ENCODE data around the gene INTS3. TPM values are rescaled to one million over a fixed set of nuclear protein-coding genes. Genes with fewer than 3 reads are reported as not detected.

Gene INTS3
- total RNA-seq, 6 experiments from 2014 or later, result 33.6 to 43.8 (median 36.4) TPM

GRCh38 chr1:153805886-153806719 lies 78.3 kb downstream of the INTS3 start:
- no peak for DNase-seq
- TF ChIP-seq, protein P1, sequence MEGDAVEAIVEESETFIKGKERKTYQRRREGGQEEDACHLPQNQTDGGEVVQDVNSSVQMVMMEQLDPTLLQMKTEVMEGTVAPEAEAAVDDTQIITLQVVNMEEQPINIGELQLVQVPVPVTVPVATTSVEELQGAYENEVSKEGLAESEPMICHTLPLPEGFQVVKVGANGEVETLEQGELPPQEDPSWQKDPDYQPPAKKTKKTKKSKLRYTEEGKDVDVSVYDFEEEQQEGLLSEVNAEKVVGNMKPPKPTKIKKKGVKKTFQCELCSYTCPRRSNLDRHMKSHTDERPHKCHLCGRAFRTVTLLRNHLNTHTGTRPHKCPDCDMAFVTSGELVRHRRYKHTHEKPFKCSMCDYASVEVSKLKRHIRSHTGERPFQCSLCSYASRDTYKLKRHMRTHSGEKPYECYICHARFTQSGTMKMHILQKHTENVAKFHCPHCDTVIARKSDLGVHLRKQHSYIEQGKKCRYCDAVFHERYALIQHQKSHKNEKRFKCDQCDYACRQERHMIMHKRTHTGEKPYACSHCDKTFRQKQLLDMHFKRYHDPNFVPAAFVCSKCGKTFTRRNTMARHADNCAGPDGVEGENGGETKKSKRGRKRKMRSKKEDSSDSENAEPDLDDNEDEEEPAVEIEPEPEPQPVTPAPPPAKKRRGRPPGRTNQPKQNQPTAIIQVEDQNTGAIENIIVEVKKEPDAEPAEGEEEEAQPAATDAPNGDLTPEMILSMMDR (IDR thresholded peaks at IDR 0.05), result no peak
- Mint-ChIP-seq H3K9me3 (no peaks in the 10 kb centered on the region), H3K4me1 (ENCODE audit: low read depth) (peaks cover 10% of the 10 kb centered on the region), H3K36me3 (ENCODE audit: low read depth) (peaks cover 14% of the 10 kb centered on the region), H3K27ac (peak overlapping the region; percentile 82), H3K27me3 (ENCODE audit: insufficient read depth) (peaks cover 3% of the 10 kb centered on the region), H3K4me3 (0 out of 2 replicates have a peak overlapping the region, but pooled peaks have one; percentile 32)

- Mint-ChIP-seq H3K4me1 (ENCODE audit: low read depth) (no peaks in the 10 kb centered on the region), H3K9me3 (no peaks in the 10 kb centered on the region), H3K36me3 (ENCODE audit: low read depth) (peaks cover 21% of the 10 kb centered on the region), H3K27me3 (ENCODE audit: insufficient read depth) (no peaks in the 10 kb centered on the region; the same call in 1 of the 2 replicates), H3K27ac (no peak overlapping the region), H3K4me3 (no peak overlapping the region)
- TF ChIP-seq, protein P1 (IDR thresholded peaks at IDR 0.05), result no peak
- DNase-seq, result no peak
Measured at GRCh38 chr1:153816283-153816889, 88.5 kb downstream of the INTS3 start.

DNA sequence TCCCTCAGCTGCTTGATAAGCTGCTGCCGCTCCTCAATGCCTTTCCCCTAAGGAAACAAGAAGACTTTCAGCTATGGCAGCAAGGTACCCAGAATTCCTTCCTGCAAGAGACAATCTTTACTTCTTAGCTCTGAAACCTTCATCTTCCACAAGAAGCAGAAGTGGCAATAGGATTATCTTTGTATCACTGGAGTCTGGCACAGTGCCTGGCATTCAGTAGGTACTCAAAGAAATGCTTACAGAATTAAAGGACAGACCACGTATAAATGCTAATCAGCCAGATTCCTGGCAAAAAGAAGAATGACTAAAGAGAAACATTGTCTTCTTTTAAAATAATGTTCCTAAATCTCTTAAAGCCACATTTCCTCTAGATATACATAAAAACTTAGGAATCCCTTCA lies 91.0 kb downstream of the INTS3 start:
- peaks cover 10% of the 10 kb centered on the region for H3K36me3 Mint-ChIP-seq (ENCODE audit: low read depth)
- no peak for DNase-seq
- TF ChIP-seq, protein P1 (IDR thresholded peaks at IDR 0.05), result no peak

More for the DNA sequence above, 91.0 kb downstream of the INTS3 start:
- no peaks in the 10 kb centered on the region; the same call in 1 of the 2 replicates for H3K27me3 Mint-ChIP-seq (ENCODE audit: insufficient read depth)
- no peaks in the 10 kb centered on the region for H3K9me3 Mint-ChIP-seq
- H3K4me1 Mint-ChIP-seq (ENCODE audit: low read depth), result no peaks in the 10 kb centered on the region
- no peak overlapping the region for H3K4me3 Mint-ChIP-seq
- H3K27ac Mint-ChIP-seq, result no peak overlapping the region

Small RNA genes lying within 50 kb of the gene (microRNA-seq; reads per million reads assigned to microRNA genes)
- not detected for gene MIR8083

Other genes starting within 250 kb of the INTS3 start
- 1,000 to 10,000 TPM; 1,971 to 2,311 (median 2,129) TPM for gene S100A6, start 192.1 kb upstream of the INTS3 start, total RNA-seq (2021; fragmentation: NEBNext Ultra II Directional; extraction: Animal tissue kit (Norgen Biotek cat#: 25700))
- 1 to 10 TPM in 1 of 6 experiments, under 1 TPM in 5; 0.40 to 1.2 (median 0.71) TPM for gene S100A5, start 187.1 kb upstream of the INTS3 start, total RNA-seq (2021; fragmentation: NEBNext Ultra II Directional; extraction: Animal tissue kit (Norgen Biotek cat#: 25700))
- gene S100A4, start 182.2 kb upstream of the INTS3 start, total RNA-seq (2021; fragmentation: NEBNext Ultra II Directional; extraction: Animal tissue kit (Norgen Biotek cat#: 25700)), result 100 to 1,000 TPM; 394 to 846 (median 814) TPM
- gene S100A3, start 178.8 kb upstream of the INTS3 start, total RNA-seq (2021; fragmentation: NEBNext Ultra II Directional; extraction: Animal tissue kit (Norgen Biotek cat#: 25700)), result 1 to 10 TPM; 3.4 to 5.6 (median 5.1) TPM
- 10 to 100 TPM in 4 of 6 experiments, 1 to 10 TPM in 2; 7.4 to 12.5 (median 10.4) TPM for gene S100A2, start 162.2 kb upstream of the INTS3 start, total RNA-seq (2021; fragmentation: NEBNext Ultra II Directional; extraction: Animal tissue kit (Norgen Biotek cat#: 25700))
- gene S100A16, start 114.9 kb upstream of the INTS3 start, total RNA-seq (2021; fragmentation: NEBNext Ultra II Directional; extraction: Animal tissue kit (Norgen Biotek cat#: 25700)), result 100 to 1,000 TPM; 235 to 351 (median 258) TPM
- under 1 TPM in 1 of 6 experiments, not detected in 5; 0.54 TPM for gene S100A14, start 111.7 kb upstream of the INTS3 start, total RNA-seq (2021; fragmentation: NEBNext Ultra II Directional; extraction: Animal tissue kit (Norgen Biotek cat#: 25700))
- gene S100A13, start 100.5 kb upstream of the INTS3 start, total RNA-seq (2021; fragmentation: NEBNext Ultra II Directional; extraction: Animal tissue kit (Norgen Biotek cat#: 25700)), result 100 to 1,000 TPM; 162 to 225 (median 208) TPM
- under 1 TPM in 3 of 6 experiments, not detected in 3; 0.59 to 0.96 (median 0.82) TPM for gene S100A1, start 99.6 kb upstream of the INTS3 start, total RNA-seq (2021; fragmentation: NEBNext Ultra II Directional; extraction: Animal tissue kit (Norgen Biotek cat#: 25700))
- gene CHTOP, start 94.0 kb upstream of the INTS3 start, total RNA-seq (2021; fragmentation: NEBNext Ultra II Directional; extraction: Animal tissue kit (Norgen Biotek cat#: 25700)), result 10 to 100 TPM; 48.1 to 57.9 (median 53.9) TPM
- gene SNAPIN, start 69.3 kb upstream of the INTS3 start, total RNA-seq (2021; fragmentation: NEBNext Ultra II Directional; extraction: Animal tissue kit (Norgen Biotek cat#: 25700)), result 10 to 100 TPM; 40.7 to 46.7 (median 42.4) TPM
- 100 to 1,000 TPM; 127 to 169 (median 156) TPM for gene ILF2, start 57.1 kb upstream of the INTS3 start, total RNA-seq (2021; fragmentation: NEBNext Ultra II Directional; extraction: Animal tissue kit (Norgen Biotek cat#: 25700))
- under 1 TPM in 1 of 6 experiments, not detected in 5; 0.05 TPM for gene NPR1, start 49.4 kb upstream of the INTS3 start, total RNA-seq (2021; fragmentation: NEBNext Ultra II Directional; extraction: Animal tissue kit (Norgen Biotek cat#: 25700))
- gene SLC27A3, start 47.4 kb downstream of the INTS3 start, total RNA-seq (2021; fragmentation: NEBNext Ultra II Directional; extraction: Animal tissue kit (Norgen Biotek cat#: 25700)), result 1 to 10 TPM; 5.0 to 7.0 (median 6.1) TPM
- 10 to 100 TPM; 29.3 to 40.9 (median 38.4) TPM for gene GATAD2B, start 194.9 kb downstream of the INTS3 start, total RNA-seq (2021; fragmentation: NEBNext Ultra II Directional; extraction: Animal tissue kit (Norgen Biotek cat#: 25700))
- 10 to 100 TPM; 20.5 to 26.6 (median 23.4) TPM for gene DENND4B, start 218.7 kb downstream of the INTS3 start, total RNA-seq (2021; fragmentation: NEBNext Ultra II Directional; extraction: Animal tissue kit (Norgen Biotek cat#: 25700))
- gene CRTC2, start 230.6 kb downstream of the INTS3 start, total RNA-seq (2021; fragmentation: NEBNext Ultra II Directional; extraction: Animal tissue kit (Norgen Biotek cat#: 25700)), result 10 to 100 TPM; 22.3 to 31.3 (median 29.1) TPM
- 10 to 100 TPM; 88.8 to 95.7 (median 93.0) TPM for gene SLC39A1, start 235.5 kb downstream of the INTS3 start, total RNA-seq (2021; fragmentation: NEBNext Ultra II Directional; extraction: Animal tissue kit (Norgen Biotek cat#: 25700))
- gene CREB3L4, start 239.9 kb downstream of the INTS3 start, total RNA-seq (2021; fragmentation: NEBNext Ultra II Directional; extraction: Animal tissue kit (Norgen Biotek cat#: 25700)), result 1 to 10 TPM; 3.6 to 4.6 (median 4.1) TPM
- 100 to 1,000 TPM in 5 of 6 experiments, 10 to 100 TPM in 1; 99.3 to 128 (median 109) TPM for gene JTB, start 249.6 kb downstream of the INTS3 start, total RNA-seq (2021; fragmentation: NEBNext Ultra II Directional; extraction: Animal tissue kit (Norgen Biotek cat#: 25700))

Data from HFFc6 (cell line).